ENCODE measurements around the gene VWA5A.

VWA5A gene

DNA sequence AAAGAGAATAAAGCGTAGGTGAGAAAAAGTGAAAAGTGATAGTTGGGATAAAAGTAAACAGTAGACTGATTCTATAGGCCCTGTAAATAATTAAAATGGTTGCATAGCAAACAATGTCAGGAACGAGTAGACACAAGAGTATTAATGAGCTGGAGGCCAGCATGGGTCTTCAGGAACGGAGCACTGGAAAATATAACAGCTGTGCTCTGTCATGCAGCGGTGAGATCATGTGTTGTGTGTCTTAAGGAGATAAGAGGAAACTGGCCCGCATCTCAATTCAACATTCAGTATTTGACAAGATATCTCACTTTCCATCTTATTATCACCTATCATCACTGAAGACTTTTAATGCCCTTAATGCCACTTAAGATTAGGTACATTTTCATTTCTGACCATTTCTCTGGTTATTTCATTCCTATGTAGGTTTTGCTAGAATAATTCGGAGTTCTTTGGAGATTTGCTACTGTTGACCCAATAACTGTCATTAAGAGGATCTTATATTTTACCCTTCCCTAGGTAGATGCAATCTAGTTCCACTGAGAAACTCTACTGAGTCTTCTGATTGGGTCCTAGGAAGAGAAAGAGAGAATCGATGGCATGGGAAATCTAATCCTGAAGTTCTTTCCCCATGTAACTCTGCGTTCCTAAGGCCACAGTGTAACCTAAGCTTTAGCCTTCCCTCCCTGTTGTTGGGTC, 35.5 kb upstream of the VWA5A start:
- H3K4me1 Mint-ChIP-seq (ENCODE audit: low read depth in 2 of 2), result peaks cover 0 to 4% of the 10 kb centered on the region in 2 donors
- DNase-seq (no peak), ATAC-seq (replicated peaks) (no peak)
- no peaks in the 10 kb centered on the region for H3K9me3 Mint-ChIP-seq
- H3K36me3 Mint-ChIP-seq (ENCODE audit: insufficient read depth), result no peaks in the 10 kb centered on the region
- H3K27me3 Mint-ChIP-seq, result peaks cover 18 to 41% of the 10 kb centered on the region in 2 donors
- no peak overlapping the region for H3K4me3 Mint-ChIP-seq
- no peak overlapping the region for H3K27ac Mint-ChIP-seq

DNA sequence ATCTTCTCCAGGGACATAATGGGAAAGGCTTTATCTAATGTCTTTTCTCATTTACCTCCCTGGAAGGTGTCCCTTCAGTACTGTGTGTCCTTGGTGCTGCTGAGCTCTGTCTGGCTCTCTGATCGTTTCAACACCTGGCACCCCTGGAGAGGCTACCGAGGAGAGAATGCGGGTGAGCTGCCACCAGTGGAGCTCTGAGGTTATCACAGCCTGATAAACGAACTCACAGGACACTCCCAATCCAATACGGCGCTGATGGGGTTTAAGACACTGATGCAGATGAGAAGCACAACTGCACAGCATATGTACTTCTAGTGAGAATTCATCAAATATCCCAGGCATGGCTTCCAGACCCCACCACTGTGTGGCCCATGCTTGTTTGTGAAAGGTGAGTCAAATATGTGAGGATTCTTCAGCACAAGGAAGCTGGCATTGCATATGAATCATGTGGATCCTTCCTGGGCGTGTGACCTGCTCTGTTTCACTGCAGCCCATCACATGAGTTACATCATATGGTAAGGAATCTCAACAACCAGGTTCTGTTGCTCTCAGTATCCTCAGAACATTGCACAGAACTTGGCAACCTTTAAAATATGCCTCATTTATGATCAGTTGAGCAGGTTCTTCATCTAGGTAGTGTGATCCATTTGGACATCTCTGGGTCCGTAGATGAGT, 34.8 kb upstream of the VWA5A start:
- ATAC-seq (replicated peaks) (no peak), DNase-seq (no peak)
- Mint-ChIP-seq H3K27me3 (peaks cover 18 to 41% of the 10 kb centered on the region in 2 donors), H3K36me3 (ENCODE audit: insufficient read depth) (no peaks in the 10 kb centered on the region), H3K4me3 (no peak overlapping the region), H3K4me1 (ENCODE audit: low read depth in 2 of 2) (peaks cover 0 to 4% of the 10 kb centered on the region in 2 donors), H3K27ac (no peak overlapping the region), H3K9me3 (no peaks in the 10 kb centered on the region)

DNA sequence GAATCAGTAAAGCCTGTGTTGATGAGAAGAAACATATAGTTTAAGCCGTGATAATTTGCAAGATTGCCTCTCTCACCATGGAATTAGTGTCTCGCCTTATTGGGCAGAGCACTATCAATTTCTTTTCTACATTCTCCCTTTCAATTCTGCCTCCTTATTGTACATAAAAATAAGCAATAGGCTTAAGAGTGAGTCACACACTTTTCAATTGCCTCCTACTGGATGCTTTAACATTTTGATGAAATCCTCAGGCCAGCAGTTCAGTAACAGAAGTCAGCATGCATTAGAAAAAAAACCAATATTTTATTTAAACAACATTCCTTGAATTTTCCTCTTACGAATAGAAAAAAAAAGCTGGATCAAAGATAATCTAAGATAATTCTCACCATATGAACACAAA, 33.8 kb upstream of the VWA5A start:
- H3K9me3 Mint-ChIP-seq, result no peaks in the 10 kb centered on the region
- peaks cover 0 to 2% of the 10 kb centered on the region in 2 donors for H3K4me1 Mint-ChIP-seq (ENCODE audit: low read depth in 2 of 2)
- H3K36me3 Mint-ChIP-seq (ENCODE audit: insufficient read depth), result no peaks in the 10 kb centered on the region
- no peak overlapping the region for H3K4me3 Mint-ChIP-seq
- no peak for DNase-seq
- H3K27ac Mint-ChIP-seq, result no peak overlapping the region
- H3K27me3 Mint-ChIP-seq, result peaks cover 9 to 36% of the 10 kb centered on the region in 2 donors
- ATAC-seq (replicated peaks), result no peak

DNA sequence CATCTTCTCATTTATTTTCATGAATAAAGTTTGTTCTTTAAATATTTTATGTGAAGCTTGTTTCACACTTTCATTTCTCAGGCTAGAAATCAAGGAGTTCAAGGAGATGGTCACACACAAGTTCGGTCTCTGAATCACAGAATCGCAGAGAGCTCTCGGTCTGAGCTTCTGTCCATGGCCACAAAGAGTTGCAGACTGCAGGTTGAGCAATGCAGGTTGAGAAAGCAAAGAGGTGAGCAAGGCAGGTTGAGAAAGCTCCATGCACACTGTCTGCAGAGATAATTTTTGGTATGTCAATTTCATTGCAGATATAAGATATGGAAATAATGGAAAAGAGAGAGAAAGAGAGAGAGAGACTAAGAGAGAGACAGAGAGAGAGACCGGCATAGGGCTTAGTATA, 32.9 kb upstream of the VWA5A start:
- peaks cover 6 to 29% of the 10 kb centered on the region in 2 donors for H3K27me3 Mint-ChIP-seq
- no peak overlapping the region for H3K4me3 Mint-ChIP-seq
- H3K36me3 Mint-ChIP-seq (ENCODE audit: insufficient read depth), result no peaks in the 10 kb centered on the region
- H3K9me3 Mint-ChIP-seq, result no peaks in the 10 kb centered on the region
- DNase-seq (no peak), ATAC-seq (replicated peaks) (no peak)
- no peaks in the 10 kb centered on the region for H3K4me1 Mint-ChIP-seq (ENCODE audit: low read depth in 2 of 2)
- H3K27ac Mint-ChIP-seq, result no peak overlapping the region

DNA sequence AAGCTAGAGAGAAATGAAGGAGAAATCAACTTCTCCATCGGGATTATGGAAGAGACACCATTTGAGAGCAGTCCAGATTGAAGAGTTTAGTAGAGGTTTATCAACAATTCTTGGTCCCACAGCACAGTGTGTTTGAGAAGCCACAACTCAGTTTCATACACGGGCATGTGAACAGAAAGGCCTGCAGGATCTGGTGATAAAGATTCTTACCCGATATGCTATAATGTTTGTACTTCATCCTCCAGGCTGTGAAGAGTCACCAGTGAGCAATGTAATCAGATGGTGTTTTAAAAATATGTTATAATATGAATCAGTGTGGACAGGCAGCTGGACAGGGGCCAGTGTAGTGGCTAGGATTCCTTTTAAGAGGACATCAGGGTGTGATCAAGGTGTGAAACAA, 29.7 kb upstream of the VWA5A start:
- Mint-ChIP-seq H3K4me1 (ENCODE audit: low read depth in 2 of 2) (no peaks in the 10 kb centered on the region), H3K27me3 (peaks cover 0 to 18% of the 10 kb centered on the region in 2 donors), H3K36me3 (ENCODE audit: insufficient read depth) (no peaks in the 10 kb centered on the region), H3K27ac (no peak overlapping the region), H3K4me3 (no peak overlapping the region), H3K9me3 (no peaks in the 10 kb centered on the region)
- no peak for DNase-seq
- no peak for ATAC-seq (replicated peaks)

DNA sequence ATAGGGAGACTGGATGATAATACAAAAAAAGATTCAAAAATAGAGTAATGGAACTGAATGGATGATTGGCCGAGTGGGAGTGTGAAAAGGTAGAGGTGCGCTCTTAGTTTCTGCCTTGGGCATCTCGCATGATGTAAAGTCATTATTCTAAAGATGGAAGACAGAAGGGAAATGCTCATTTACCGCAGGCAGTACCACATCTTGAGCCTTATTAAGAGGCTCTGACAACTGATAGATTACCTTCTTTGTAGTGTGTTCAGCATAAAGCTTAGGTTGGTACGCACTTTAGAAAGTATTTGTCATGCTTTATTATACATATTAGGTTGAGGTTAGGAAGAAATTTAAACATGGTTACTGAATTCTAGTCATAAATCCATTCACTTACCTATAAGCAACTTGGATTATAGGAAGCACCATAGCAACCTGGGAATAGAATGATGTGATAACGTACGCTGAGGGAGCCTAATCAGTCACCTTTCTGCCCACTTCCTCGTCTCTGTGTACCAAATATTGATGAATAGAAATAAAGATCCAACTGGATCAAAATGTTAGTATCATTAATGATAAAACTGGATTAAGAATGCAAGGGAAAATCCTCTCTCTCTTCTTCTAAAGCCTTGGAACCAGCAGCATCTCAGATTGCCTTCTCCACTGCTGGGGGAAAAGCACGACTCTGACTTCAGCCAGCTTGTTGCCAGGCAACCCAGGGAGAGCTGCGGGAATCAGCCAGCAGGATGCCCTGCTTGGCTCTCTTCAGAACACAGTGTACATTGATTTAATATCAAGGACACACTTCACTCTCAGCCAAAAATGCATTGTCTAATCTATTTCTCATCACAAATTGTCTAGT, 29.0 kb upstream of the VWA5A start:
- no peaks in the 10 kb centered on the region for H3K36me3 Mint-ChIP-seq (ENCODE audit: insufficient read depth)
- H3K4me1 Mint-ChIP-seq (ENCODE audit: low read depth in 2 of 2), result no peaks in the 10 kb centered on the region
- no peak overlapping the region for H3K4me3 Mint-ChIP-seq
- no peak overlapping the region for H3K27ac Mint-ChIP-seq
- DNase-seq (no peak), ATAC-seq (replicated peaks) (no peak)
- peaks cover 0 to 20% of the 10 kb centered on the region in 2 donors for H3K27me3 Mint-ChIP-seq
- H3K9me3 Mint-ChIP-seq, result no peaks in the 10 kb centered on the region

DNA sequence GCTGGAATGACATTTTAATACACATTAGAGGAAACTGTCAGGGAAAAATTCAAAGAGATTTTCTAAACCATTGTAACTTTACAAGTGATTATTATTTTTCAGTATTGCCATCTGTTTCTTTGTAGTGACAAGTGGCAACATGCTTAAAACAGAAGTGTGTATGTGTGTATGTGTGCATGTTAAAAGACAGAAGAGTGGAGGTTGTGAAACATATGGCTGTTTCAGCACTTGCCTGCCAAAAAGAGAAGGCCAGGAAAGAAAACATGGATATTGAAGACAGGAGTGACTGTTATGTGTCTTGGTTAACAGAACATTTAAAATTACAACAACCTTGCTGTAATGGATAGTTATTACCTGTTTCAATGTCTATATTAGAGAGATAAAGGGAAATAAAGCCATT, 24.3 kb upstream of the VWA5A start:
- Mint-ChIP-seq H3K9me3 (no peaks in the 10 kb centered on the region), H3K27me3 (peaks cover 13 to 27% of the 10 kb centered on the region in 2 donors), H3K36me3 (ENCODE audit: insufficient read depth) (no peaks in the 10 kb centered on the region), H3K27ac (no peak overlapping the region), H3K4me3 (no peak overlapping the region), H3K4me1 (ENCODE audit: low read depth in 2 of 2) (no peaks in the 10 kb centered on the region)
- ATAC-seq (replicated peaks) (no peak), DNase-seq (no peak)

DNA sequence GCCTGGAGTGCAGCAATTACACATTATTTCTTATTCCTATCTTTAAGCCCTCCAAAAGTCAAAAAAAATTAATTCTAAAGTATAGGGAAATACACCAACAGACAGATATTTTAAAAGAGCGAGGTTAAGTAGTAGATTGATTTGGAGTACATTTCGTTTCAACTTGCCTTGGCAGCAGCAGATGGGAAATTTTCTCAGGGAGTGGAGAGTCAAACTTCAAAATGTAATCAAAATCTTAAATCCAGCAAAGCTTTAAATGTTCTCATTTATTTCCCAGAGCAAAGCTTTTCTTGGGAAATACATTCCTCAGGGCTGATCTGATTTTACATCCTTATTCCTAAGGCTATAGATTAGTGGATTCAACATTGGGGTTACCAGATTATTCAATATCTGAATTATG, 21.9 kb upstream of the VWA5A start:
- Mint-ChIP-seq H3K4me1 (ENCODE audit: low read depth in 2 of 2) (no peaks in the 10 kb centered on the region), H3K36me3 (ENCODE audit: insufficient read depth) (no peaks in the 10 kb centered on the region), H3K9me3 (no peaks in the 10 kb centered on the region), H3K27ac (no peak overlapping the region), H3K27me3 (peaks cover 19 to 30% of the 10 kb centered on the region in 2 donors), H3K4me3 (no peak overlapping the region)
- ATAC-seq (replicated peaks) (no peak), DNase-seq (no peak)

DNA sequence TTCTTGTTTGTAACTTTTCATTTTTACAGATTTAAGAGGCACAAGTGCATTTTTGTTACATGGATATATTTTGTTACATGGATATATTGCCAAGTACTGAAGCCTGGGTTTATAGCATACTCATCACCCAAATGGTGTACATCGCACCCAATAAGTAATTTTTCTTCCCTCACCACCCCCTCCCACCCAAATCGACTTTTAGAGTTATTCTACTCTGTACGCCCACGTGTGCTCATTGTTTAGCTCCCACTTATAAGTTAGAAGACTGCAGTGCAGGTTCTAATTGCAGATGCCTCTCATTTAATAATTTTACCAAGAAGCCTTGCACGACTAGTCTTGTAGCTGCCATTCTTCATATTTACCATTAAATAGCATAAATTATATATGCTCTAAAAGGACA, 20.5 kb upstream of the VWA5A start:
- Mint-ChIP-seq H3K4me3 (no peak overlapping the region), H3K27me3 (peaks cover 19 to 37% of the 10 kb centered on the region in 2 donors), H3K9me3 (no peaks in the 10 kb centered on the region), H3K27ac (no peak overlapping the region), H3K4me1 (ENCODE audit: low read depth in 2 of 2) (no peaks in the 10 kb centered on the region), H3K36me3 (ENCODE audit: insufficient read depth) (no peaks in the 10 kb centered on the region)
- DNase-seq, result no peak
- no peak for ATAC-seq (replicated peaks)

DNA sequence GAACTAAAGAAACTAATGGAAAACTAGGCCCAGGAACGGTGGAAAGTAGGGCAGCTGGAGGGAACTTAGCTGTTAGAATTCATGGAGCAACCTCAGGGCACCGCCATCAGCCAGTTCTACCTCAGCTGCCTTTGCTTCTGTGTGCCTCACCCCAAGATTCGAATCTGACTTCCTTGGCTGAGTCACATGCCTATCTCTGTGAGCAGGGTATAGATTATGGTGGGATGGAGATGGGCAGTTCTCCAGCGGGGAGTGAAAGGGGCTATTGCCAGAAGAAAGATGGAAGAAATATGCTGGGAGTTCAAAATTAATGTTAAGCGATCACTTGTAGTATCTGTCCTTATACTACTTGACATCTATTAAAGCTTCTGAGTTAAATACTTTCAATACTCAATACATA, 18.9 kb upstream of the VWA5A start:
- H3K36me3 Mint-ChIP-seq (ENCODE audit: insufficient read depth), result no peaks in the 10 kb centered on the region
- H3K9me3 Mint-ChIP-seq, result no peaks in the 10 kb centered on the region
- DNase-seq (no peak), ATAC-seq (replicated peaks) (no peak)
- H3K27me3 Mint-ChIP-seq, result peaks cover 19 to 40% of the 10 kb centered on the region in 2 donors
- no peaks in the 10 kb centered on the region for H3K4me1 Mint-ChIP-seq (ENCODE audit: low read depth in 2 of 2)
- H3K27ac Mint-ChIP-seq, result no peak overlapping the region
- no peak overlapping the region for H3K4me3 Mint-ChIP-seq

DNA sequence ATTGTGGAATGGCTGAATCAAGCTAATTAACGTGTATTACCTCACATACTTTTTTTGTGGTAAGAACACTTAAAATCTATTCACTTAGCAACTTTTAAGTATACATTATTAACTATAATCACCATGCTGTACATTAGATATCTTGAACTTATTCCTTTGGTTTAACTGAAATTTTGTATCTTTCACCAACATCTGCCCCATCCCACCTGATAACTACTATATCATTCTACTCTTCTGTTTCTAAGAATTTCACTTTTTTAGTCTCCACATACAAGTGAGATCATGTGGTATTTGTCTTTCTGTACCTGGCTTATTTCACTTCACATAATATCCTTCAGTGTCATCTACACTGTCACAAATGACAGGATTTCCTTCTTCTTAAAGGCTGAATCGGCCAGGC, 17.1 kb upstream of the VWA5A start:
- ATAC-seq (replicated peaks), result no peak
- peaks cover 19 to 35% of the 10 kb centered on the region in 2 donors for H3K27me3 Mint-ChIP-seq

DNA sequence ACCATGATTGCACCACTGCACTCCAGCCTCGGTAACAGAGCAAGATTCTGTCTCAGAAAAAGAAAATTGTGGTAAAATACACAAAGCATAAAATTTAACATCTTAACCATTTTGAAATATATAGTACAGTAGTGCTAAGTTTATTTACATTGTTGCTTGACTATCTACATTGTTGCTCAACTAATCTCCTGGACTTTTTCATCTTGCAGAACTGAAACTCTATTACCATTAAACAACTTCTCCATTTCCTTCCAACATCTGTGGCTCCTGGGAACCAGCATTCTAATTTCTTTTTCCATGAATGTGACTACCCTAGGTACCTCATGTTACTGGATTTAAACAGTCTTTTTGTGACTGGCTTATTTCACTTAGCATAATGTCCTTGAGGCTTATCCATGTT, 13.5 kb upstream of the VWA5A start:
- DNase-seq (no peak), ATAC-seq (replicated peaks) (no peak)
- Mint-ChIP-seq H3K9me3 (no peaks in the 10 kb centered on the region), H3K4me1 (ENCODE audit: low read depth in 2 of 2) (no peaks in the 10 kb centered on the region), H3K27ac (no peak overlapping the region), H3K36me3 (ENCODE audit: insufficient read depth) (no peaks in the 10 kb centered on the region), H3K4me3 (no peak overlapping the region), H3K27me3 (peaks cover 7 to 39% of the 10 kb centered on the region in 2 donors)

More for the DNA sequence above, 17.1 kb upstream of the VWA5A start:
- H3K4me1 Mint-ChIP-seq (ENCODE audit: low read depth in 2 of 2), result no peaks in the 10 kb centered on the region
- no peak overlapping the region for H3K4me3 Mint-ChIP-seq
- no peak for DNase-seq
- H3K36me3 Mint-ChIP-seq (ENCODE audit: insufficient read depth), result no peaks in the 10 kb centered on the region
- no peaks in the 10 kb centered on the region for H3K9me3 Mint-ChIP-seq
- H3K27ac Mint-ChIP-seq, result no peak overlapping the region

DNA sequence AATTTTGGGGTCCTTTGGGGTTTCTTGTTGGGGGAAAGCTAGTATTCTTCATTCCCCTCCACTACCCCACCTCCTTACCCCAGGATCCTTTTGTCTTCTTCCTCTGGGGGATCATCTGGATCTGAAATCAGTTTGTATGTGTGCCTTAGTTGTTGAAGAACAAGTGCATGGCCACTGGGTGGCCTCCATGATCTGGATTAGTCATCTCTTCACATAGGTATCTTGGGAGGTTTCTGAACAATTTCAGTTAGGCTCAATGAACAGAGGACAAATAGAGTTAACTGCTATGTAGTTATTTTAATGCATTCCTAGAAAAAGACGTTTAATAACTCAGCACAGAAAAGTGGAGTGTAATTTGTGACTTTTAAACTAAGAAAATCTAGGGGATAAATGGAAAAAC, 7.1 kb upstream of the VWA5A start:
- no peaks in the 10 kb centered on the region for H3K4me1 Mint-ChIP-seq (ENCODE audit: low read depth in 2 of 2)
- peaks cover 7 to 28% of the 10 kb centered on the region in 2 donors for H3K27me3 Mint-ChIP-seq
- no peaks in the 10 kb centered on the region for H3K9me3 Mint-ChIP-seq
- ATAC-seq (replicated peaks) (no peak), DNase-seq (no peak)
- H3K36me3 Mint-ChIP-seq (ENCODE audit: insufficient read depth), result no peaks in the 10 kb centered on the region
- no peak overlapping the region for H3K27ac Mint-ChIP-seq
- no peak overlapping the region for H3K4me3 Mint-ChIP-seq
